ENCODE measurements around the gene HDAC8. TPM values are rescaled to one million over a fixed set of nuclear protein-coding genes. Genes with fewer than 3 reads are reported as not detected.

HDAC8 gene
- total RNA-seq, 2 donors from 2014 or later, result 12.0 to 13.0 TPM

DNA sequence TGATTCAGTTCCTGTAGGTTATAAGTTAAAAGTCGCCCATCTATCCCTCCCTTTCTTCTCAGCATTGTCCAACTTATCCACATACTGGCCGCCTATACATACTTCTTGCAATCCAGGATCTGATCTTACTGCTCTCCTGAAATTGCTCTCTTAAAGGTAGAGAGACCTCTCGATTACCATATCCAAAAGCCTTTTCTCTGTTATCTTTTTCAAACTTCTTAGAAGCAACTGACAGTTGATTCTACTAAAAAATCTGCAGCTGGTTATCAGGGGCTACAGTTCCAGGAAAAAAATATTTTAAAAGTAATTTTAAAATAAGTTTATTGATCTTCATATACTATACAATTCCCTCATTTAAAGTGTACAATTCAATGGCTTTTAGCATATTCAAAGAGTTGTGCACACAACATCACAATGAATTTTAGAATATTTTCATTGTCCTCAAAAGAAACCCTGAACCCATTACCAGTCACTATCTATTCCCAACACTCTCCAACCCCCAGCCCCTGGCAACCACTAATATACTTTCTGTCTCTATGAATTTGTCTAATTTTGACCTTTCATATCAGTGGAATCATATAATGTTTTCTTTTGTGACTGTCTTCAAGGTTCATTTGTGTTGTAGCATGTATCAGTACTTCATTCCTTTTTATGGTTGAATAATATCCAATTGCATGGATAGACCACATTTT lies 102.0 kb downstream of the HDAC8 start:
- no peaks in the 10 kb centered on the region for H3K36me3 ChIP-seq
- no peak overlapping the region for H3K27ac ChIP-seq
- H3K27me3 ChIP-seq, result no peaks in the 10 kb centered on the region
- no peak for DNase-seq (ENCODE audit: low spot score)
- H3K4me1 ChIP-seq, result no peaks in the 10 kb centered on the region
- no peak overlapping the region for H3K4me3 ChIP-seq
- peaks cover 0 to 4% of the 10 kb centered on the region in 2 donors for H3K9me3 ChIP-seq
- TF ChIP-seq, protein P1, sequence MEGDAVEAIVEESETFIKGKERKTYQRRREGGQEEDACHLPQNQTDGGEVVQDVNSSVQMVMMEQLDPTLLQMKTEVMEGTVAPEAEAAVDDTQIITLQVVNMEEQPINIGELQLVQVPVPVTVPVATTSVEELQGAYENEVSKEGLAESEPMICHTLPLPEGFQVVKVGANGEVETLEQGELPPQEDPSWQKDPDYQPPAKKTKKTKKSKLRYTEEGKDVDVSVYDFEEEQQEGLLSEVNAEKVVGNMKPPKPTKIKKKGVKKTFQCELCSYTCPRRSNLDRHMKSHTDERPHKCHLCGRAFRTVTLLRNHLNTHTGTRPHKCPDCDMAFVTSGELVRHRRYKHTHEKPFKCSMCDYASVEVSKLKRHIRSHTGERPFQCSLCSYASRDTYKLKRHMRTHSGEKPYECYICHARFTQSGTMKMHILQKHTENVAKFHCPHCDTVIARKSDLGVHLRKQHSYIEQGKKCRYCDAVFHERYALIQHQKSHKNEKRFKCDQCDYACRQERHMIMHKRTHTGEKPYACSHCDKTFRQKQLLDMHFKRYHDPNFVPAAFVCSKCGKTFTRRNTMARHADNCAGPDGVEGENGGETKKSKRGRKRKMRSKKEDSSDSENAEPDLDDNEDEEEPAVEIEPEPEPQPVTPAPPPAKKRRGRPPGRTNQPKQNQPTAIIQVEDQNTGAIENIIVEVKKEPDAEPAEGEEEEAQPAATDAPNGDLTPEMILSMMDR (IDR thresholded peaks at IDR 0.05), result no peak

DNA sequence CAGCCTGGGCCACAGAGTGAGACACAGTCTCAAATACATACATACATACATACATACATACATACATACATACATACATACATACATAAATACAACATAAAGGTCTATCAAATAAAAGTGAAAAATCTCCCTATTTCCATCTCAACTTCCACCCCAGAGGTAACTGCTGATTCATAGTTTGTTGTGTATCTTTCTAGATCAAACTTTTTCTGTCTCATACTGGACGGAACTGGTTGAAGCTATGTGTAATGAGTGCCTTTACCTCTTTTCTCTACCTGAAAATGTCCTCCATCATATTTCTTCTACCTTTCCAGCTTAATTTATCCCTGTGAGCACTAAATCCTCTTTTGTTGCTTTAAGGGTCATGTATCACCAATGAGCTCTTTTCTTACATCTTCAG lies 102.5 kb downstream of the HDAC8 start:
- TF ChIP-seq, protein P1 (IDR thresholded peaks at IDR 0.05), result no peak
- H3K4me1 ChIP-seq, result no peaks in the 10 kb centered on the region

DNA sequence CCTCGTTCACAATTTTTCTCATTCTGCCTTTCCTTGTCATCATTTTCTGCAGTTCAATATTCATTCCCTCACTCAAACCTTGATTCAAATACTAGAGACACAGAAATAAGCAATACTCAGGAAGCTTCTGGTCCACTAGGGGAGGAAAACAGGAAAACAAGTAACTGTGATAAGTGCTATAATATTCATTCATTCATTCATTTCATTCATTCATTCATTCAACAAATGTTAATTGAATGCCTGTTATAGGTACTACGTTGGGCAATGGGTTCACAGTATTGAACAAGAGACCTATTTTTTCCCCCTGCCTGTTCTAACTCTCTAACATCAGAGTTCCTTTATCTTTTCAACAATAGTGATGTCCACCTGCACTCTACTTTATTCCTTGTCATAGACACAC lies 104.0 kb downstream of the HDAC8 start:
- Histone ChIP-seq H3K27me3 (no peaks in the 10 kb centered on the region), H3K4me3 (no peak overlapping the region), H3K4me1 (no peaks in the 10 kb centered on the region), H3K27ac (no peak overlapping the region), H3K9me3 (peaks cover 0 to 4% of the 10 kb centered on the region in 2 donors), H3K36me3 (no peaks in the 10 kb centered on the region)
- TF ChIP-seq, protein P1 (IDR thresholded peaks at IDR 0.05), result no peak
- DNase-seq (ENCODE audit: low spot score), result no peak

More for the DNA sequence above, 102.5 kb downstream of the HDAC8 start:
- no peak overlapping the region for H3K4me3 ChIP-seq
- no peaks in the 10 kb centered on the region for H3K36me3 ChIP-seq
- peaks cover 0 to 4% of the 10 kb centered on the region in 2 donors for H3K9me3 ChIP-seq
- H3K27ac ChIP-seq, result no peak overlapping the region
- H3K27me3 ChIP-seq, result no peaks in the 10 kb centered on the region
- DNase-seq (ENCODE audit: low spot score), result no peak

DNA sequence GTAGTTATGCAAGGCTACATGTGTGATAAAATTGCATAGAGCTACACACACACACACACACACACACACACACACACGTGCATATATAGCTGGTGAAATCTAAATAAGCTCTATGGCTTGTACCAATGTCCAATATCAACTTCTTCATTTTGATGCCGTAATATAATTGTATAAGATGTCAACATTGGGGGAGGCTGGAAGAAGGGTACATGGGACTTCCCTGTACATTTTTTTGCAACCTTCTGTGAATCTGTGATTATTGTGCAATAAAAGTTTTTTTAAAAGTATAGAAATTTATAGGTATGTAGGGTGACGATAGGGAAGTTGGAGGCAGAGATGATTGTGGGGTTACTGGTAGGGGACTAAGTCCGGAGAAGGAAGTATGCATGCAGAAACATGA lies 105.5 kb downstream of the HDAC8 start:
- TF ChIP-seq, protein P1 (IDR thresholded peaks at IDR 0.05), result no peak
- Histone ChIP-seq H3K4me3 (no peak overlapping the region), H3K27ac (no peak overlapping the region), H3K4me1 (no peaks in the 10 kb centered on the region), H3K9me3 (peaks cover 0 to 4% of the 10 kb centered on the region in 2 donors), H3K36me3 (no peaks in the 10 kb centered on the region), H3K27me3 (no peaks in the 10 kb centered on the region)
- no peak for DNase-seq (ENCODE audit: low spot score)

DNA sequence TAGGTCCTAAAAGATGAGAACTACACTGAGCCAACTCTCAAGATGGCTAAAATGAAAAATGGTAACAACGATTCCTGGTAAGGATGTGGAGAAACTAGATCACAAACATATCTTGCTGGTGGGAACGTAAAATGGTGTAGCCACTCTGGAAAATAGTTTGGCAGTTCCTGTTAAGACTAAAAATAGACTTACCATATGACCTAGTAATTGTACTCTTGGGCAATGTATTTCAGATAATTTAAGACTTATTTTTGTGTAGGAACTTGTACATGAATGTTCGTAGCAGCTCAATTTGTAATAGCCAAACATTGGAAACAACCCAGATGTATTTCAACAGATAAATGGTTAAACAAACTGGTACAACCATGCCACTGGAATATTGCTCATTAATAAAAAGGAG lies 106.2 kb downstream of the HDAC8 start:
- H3K36me3 ChIP-seq, result no peaks in the 10 kb centered on the region
- H3K9me3 ChIP-seq, result peaks cover 0 to 4% of the 10 kb centered on the region in 2 donors
- no peak overlapping the region for H3K4me3 ChIP-seq
- DNase-seq (ENCODE audit: low spot score), result no peak
- no peaks in the 10 kb centered on the region for H3K4me1 ChIP-seq
- no peaks in the 10 kb centered on the region for H3K27me3 ChIP-seq
- TF ChIP-seq, protein P1 (IDR thresholded peaks at IDR 0.05), result no peak
- H3K27ac ChIP-seq, result no peak overlapping the region

DNA sequence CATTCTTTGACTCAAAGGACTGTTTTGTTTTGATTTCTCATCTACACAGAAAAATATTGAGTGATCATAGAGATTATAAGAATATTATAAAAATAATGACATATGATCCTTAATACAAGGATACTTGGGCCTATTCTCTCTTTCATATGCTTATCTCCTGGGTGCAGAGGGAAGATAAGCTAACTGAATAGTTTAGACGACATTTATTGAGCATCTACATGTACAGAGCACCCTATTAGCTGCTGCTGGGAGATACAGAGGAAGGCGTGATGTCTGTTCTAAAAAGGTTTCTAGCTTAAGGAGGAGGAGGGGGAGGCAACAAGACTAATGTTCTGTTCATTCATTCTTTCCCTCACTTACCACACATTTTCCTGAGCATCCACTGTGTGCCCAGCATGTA lies 106.8 kb downstream of the HDAC8 start:
- H3K27me3 ChIP-seq, result no peaks in the 10 kb centered on the region
- H3K9me3 ChIP-seq, result peaks cover 0 to 4% of the 10 kb centered on the region in 2 donors
- no peak for DNase-seq (ENCODE audit: low spot score)
- no peak overlapping the region for H3K4me3 ChIP-seq
- H3K4me1 ChIP-seq, result no peaks in the 10 kb centered on the region
- H3K36me3 ChIP-seq, result peaks cover 4% of the 10 kb centered on the region
- H3K27ac ChIP-seq, result no peak overlapping the region
- TF ChIP-seq, protein P1 (IDR thresholded peaks at IDR 0.05), result no peak

All from right atrium auricular region (tissue), 2 donors.